Measurements from ENCODE around the gene DPP4.

Gene DPP4

DNA sequence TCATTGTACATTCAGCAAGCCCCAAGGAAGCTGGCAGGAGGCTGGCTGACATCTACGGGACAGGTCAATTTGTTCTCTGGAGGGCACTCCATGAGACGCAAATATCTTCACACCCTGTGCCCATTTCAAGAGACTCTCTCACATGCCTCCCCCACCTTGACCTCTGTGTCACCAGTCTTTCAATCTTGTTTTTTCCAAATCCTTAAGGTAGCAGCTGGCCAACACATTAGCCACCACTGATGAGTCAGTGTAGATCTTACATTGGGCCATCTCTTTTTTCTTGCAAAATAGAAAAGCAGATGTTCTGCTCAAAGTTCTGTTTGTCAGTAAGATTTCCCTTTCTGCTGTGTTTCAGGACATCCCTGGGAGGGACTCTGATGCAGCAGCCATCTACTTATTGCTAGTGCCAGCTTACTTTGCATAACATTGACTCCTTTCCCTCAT lies 1.7 kb upstream of the DPP4 start:
- TF ChIP-seq, protein P1, sequence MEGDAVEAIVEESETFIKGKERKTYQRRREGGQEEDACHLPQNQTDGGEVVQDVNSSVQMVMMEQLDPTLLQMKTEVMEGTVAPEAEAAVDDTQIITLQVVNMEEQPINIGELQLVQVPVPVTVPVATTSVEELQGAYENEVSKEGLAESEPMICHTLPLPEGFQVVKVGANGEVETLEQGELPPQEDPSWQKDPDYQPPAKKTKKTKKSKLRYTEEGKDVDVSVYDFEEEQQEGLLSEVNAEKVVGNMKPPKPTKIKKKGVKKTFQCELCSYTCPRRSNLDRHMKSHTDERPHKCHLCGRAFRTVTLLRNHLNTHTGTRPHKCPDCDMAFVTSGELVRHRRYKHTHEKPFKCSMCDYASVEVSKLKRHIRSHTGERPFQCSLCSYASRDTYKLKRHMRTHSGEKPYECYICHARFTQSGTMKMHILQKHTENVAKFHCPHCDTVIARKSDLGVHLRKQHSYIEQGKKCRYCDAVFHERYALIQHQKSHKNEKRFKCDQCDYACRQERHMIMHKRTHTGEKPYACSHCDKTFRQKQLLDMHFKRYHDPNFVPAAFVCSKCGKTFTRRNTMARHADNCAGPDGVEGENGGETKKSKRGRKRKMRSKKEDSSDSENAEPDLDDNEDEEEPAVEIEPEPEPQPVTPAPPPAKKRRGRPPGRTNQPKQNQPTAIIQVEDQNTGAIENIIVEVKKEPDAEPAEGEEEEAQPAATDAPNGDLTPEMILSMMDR (IDR thresholded peaks at IDR 0.05; ENCODE audit: low read depth, low read length), result no peak
- H3K4me3 ChIP-seq (replicated peaks in 1 of 2; ENCODE audit: low read depth in 2 of 2, low read length in 2 of 2), result no peak overlapping the region
- peak; percentile 40 to 86 for DNase-seq (ENCODE audit: low read depth in 2 of 2)

DNA sequence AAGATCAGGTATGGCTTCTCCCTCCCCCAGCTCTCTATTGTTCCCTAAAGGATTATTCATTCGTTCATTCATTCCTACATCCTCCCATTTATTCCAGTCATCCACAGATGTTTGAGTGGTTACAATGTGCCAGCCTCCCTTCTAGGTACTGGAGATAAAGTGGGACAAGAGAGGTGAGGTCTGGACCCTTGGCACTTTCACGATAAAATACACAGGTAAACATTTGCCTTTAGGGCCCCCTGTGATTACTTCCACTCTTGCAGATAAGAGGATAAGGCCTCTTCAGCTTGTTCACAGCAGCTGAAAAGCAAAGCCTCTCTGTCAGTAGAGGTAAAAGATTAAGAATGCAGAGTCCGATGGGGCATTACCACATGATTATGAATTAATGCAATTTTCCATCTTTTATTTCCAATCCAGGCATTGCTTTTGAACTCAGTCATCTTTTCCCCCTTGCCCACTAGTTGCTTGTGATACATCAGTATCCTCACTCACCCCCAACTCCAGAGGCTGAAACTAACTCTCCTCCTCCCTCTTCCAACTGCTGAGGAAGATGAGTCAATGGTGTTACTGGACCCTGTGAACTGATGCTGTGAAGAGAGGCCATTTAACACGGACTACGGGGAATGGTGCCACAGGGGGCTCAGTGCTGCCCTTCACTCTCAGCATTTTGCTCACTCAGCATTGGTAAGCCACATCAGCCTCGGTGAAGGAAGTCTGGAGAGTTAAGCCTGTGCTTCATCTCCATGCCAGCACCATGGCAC lies 1.1 kb upstream of the DPP4 start:
- no peak overlapping the region for H3K4me3 ChIP-seq (replicated peaks in 1 of 2; ENCODE audit: low read depth in 2 of 2, low read length in 2 of 2)
- TF ChIP-seq, protein P1 (IDR thresholded peaks at IDR 0.05; ENCODE audit: low read depth, low read length), result no peak
- DNase-seq (ENCODE audit: low read depth in 2 of 2), result peak in 1 of 2 donors; percentile 77

DNA sequence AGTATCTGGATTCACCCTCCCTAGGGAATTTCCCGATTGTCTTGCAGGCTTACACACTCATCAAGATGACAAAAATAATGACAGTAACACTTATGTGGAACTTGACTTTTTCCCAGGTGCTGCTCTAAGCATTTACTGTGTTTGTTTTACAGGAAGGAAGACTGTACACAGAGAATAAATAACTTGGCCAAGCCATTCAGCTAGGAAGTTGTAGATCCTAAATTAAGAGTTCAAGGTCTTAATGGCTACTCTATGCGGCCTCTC lies 549 bp upstream of the DPP4 start:
- peak in 1 of 2 donors; percentile 60 for DNase-seq (ENCODE audit: low read depth in 2 of 2)
- TF ChIP-seq, protein P1 (IDR thresholded peaks at IDR 0.05; ENCODE audit: low read depth, low read length), result no peak
- peak overlapping the region; percentile 77 to 86 for H3K4me3 ChIP-seq (replicated peaks in 1 of 2; ENCODE audit: low read depth in 2 of 2, low read length in 2 of 2)

DNA sequence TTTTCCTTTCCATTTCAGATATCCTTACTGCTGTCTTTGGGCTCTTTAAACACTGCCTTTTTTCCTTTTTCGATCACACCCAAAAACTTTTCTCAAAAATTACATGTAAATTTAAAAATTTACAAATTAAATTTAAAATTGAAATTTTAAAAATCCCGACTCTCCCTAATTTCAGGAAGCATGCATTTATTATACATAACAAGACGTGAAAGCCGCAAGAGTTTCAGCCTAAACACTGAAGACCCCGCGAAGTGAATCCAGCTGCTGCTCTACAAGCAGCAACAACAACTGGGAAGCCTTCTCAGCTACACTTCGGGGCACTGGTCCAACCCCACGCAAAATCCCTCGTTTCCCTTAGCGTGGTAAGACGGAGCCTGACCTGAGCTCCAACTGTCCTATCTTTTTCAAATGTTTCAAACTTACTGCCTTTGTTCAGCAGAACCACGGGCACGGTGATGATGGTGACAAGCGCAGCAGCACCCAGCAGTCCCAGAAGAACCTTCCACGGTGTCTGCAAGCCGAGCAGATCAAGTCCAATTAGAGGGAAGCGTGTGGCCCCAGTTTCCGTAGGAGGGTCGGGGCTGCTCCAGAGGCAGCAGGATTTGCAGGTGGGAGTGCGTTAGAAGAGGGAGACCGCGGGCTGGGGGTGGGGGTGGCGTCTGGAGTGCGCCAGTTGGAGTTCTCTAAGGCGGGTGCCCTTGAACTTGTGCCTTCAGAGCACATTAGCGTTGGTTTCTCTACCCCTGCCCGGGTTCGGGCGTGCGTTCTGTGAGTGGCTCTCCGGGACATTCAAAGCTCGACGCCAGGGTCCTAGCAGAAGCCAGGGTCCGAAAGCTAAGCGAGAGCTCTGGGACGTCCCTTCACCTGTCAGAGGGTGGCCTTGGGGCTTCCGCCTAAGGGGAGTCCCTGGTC lies 783 bp downstream of the DPP4 start:
- TF ChIP-seq, protein P1 (IDR thresholded peaks at IDR 0.05; ENCODE audit: low read depth, low read length), result no peak
- DNase-seq (ENCODE audit: low read depth in 2 of 2), result peak; percentile 42 to 48
- peak overlapping the region; percentile 77 to 86 for H3K4me3 ChIP-seq (replicated peaks in 1 of 2; ENCODE audit: low read depth in 2 of 2, low read length in 2 of 2)

DNA sequence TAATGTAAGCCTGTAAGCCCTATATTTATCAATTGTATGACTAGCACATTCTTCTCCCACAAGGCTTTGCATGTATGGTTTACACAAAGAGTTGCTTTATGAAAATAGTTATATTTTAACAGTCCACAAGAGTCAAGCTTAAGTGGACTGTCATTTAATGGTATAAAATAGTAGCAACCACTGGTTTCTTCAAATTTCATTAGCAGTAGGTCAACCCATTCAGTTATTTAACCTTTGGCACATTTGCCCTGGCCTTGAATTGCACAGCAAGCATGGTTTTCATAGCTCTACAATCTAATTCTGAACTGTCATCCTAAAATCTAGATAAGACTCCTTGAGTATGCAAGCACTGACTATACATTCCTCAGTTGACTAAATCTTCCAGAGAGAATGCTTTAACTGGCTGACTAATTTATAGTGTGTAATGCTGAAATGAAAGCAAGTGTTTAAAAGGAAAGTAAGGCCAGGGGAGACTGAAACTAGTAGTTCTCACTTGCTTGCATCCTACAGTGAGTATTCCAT lies 1.8 kb downstream of the DPP4 start:
- H3K4me3 ChIP-seq (replicated peaks in 1 of 2; ENCODE audit: low read depth in 2 of 2, low read length in 2 of 2), result peak overlapping the region; percentile 77 to 86
- peak; percentile 76 to 83 for DNase-seq (ENCODE audit: low read depth in 2 of 2)
- TF ChIP-seq, protein P1 (IDR thresholded peaks at IDR 0.05; ENCODE audit: low read depth, low read length), result no peak

DNA sequence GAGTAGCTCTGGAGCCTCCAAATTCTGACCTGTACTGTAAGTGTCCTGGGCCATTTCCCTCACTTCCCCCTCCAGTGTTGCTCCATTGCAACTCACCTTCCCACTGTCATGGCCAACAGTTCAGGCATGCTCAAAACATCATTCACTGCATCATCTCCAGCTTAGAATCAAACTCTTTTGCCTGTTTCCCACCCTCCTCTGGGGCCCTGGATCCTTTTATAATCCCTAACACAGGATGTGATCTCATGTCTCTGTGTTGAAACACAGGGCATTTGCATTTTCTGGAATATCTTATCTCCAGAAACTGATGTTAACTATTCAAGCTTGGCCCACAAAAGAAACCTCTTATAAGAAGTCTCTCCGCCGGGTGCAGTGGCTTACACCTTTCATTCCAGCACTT lies 3.0 kb downstream of the DPP4 start:
- TF ChIP-seq, protein P1 (IDR thresholded peaks at IDR 0.05; ENCODE audit: low read depth, low read length), result no peak
- DNase-seq (ENCODE audit: low read depth in 2 of 2), result peak; percentile 74 to 76
- peak overlapping the region in 1 of 2 donors; percentile 19 for H3K4me3 ChIP-seq (replicated peaks in 1 of 2; ENCODE audit: low read depth in 2 of 2, low read length in 2 of 2)

Measured in cardiac fibroblast (primary cell).